RWPE2 (cell line): ENCODE data around the gene STK10.

Experiments
- ATAC-seq: fragments of 200-7000 bp; cut with Tn5 transposase; 3 replicates; pipeline ENCODE4 v1.9.1; 2021; ENCODE audit warnings: low read depth
- DNase-seq: peaks from one replicate; pipeline ENCODE4 v3.0.0-alpha.2; 2020; ENCODE audit warnings: low spot score
- H3K27ac ChIP-seq: fragments of 450-650 bp; 2 replicates; pipeline ENCODE4 v1.5.1; 2017; ENCODE audit warnings: mild to moderate bottlenecking; ENCODE audit not compliant: poor library complexity, severe bottlenecking
- H3K27me3 ChIP-seq: fragments of 250-450 bp; sonication (Bioruptor Pico); 2 replicates; pipeline ENCODE4 v1.5.1; 2021; ENCODE audit warnings: mild to moderate bottlenecking, moderate library complexity; ENCODE audit not compliant: insufficient read depth, poor library complexity, severe bottlenecking
- H3K36me3 ChIP-seq: fragments of 250-450 bp; sonication (Bioruptor Pico); 2 replicates; pipeline ENCODE4 v1.5.1; 2020; ENCODE audit warnings: low read depth, mild to moderate bottlenecking, moderate library complexity
- H3K4me1 ChIP-seq: fragments of 250-450 bp; sonication (Bioruptor Pico); 2 replicates; pipeline ENCODE4 v1.5.1; 2021; ENCODE audit warnings: mild to moderate bottlenecking, moderate library complexity; ENCODE audit not compliant: insufficient read depth, poor library complexity, severe bottlenecking
- H3K4me3 ChIP-seq: fragments of 250-450 bp; sonication (Bioruptor Pico); 2 replicates; pipeline ENCODE4 v1.5.1; 2021; ENCODE audit warnings: mild to moderate bottlenecking, moderate library complexity; ENCODE audit not compliant: severe bottlenecking
- H3K9me3 ChIP-seq: fragments of 250-450 bp; sonication (Bioruptor Pico); 2 replicates; pipeline ENCODE4 v1.5.1; 2021; ENCODE audit warnings: mild to moderate bottlenecking, moderate library complexity; ENCODE audit not compliant: severe bottlenecking
- TF ChIP-seq, protein P1 (sequence below): fragments of 450-650 bp; IDR thresholded peaks from one replicate; pipeline ENCODE4 v1.5.1; 2017; ENCODE audit warnings: mild to moderate bottlenecking, moderate library complexity; ENCODE audit not compliant: poor library complexity, severe bottlenecking

The STK10 gene

DNA sequence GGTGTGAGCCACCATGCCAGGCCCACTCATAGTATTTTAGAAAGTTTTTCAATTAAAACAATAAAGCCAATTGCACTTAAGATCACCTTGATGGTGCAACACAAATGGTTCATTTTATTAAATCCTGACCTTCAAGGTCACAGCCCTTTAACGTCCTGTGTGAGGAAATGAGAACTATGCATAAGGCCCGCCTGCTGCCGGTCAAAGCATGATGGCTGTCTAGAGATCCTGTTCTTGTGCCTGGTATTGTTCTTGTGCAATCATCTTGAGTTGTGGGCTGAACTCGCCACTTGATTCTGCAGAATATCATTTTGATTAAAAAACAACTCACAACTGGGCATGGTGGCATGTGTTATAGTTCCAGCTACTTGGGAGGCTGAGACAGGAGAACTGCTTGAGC is 137.9 kb downstream of the STK10 start:
- Histone ChIP-seq H3K36me3 (peaks cover 49% of the 10 kb centered on the region), H3K27me3 (no peaks in the 10 kb centered on the region), H3K4me3 (no peak overlapping the region), H3K4me1 (no peaks in the 10 kb centered on the region), H3K27ac (no peak overlapping the region), H3K9me3 (no peaks in the 10 kb centered on the region)
- no peak for ATAC-seq
- DNase-seq, result no peak
- TF ChIP-seq, protein P1, sequence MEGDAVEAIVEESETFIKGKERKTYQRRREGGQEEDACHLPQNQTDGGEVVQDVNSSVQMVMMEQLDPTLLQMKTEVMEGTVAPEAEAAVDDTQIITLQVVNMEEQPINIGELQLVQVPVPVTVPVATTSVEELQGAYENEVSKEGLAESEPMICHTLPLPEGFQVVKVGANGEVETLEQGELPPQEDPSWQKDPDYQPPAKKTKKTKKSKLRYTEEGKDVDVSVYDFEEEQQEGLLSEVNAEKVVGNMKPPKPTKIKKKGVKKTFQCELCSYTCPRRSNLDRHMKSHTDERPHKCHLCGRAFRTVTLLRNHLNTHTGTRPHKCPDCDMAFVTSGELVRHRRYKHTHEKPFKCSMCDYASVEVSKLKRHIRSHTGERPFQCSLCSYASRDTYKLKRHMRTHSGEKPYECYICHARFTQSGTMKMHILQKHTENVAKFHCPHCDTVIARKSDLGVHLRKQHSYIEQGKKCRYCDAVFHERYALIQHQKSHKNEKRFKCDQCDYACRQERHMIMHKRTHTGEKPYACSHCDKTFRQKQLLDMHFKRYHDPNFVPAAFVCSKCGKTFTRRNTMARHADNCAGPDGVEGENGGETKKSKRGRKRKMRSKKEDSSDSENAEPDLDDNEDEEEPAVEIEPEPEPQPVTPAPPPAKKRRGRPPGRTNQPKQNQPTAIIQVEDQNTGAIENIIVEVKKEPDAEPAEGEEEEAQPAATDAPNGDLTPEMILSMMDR, result no peak

DNA sequence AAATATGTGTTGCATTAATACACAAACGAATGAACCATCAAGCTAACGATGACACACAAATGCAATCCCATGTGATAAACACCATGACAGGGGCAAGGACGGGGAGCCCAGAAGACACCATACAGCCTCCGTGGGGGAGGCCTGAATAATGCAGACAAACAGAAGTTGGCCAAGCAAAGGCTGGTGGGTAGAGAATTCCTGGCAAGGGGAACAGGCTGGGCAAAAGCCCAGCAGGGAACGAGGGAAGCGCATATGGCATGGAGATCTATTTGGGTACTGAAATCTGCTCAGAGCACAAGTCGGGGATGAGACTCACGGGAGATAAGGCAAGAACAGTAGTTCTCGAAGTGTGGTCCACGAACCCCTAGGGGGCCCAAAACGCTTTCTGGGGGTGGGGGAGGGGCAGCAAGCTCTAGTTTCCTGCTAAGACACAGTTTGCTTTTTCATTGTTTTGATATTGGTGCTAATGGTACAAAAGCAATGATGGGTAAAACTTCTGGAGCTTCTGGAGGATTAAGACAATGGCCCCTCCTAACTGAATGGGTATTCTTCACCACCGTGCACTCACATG is 138.7 kb downstream of the STK10 start:
- DNase-seq (no peak), ATAC-seq (no peak)
- Histone ChIP-seq H3K27ac (no peak overlapping the region), H3K4me3 (no peak overlapping the region), H3K36me3 (peaks cover 49% of the 10 kb centered on the region), H3K27me3 (no peaks in the 10 kb centered on the region), H3K9me3 (no peaks in the 10 kb centered on the region), H3K4me1 (no peaks in the 10 kb centered on the region)
- TF ChIP-seq, protein P1, result no peak

DNA sequence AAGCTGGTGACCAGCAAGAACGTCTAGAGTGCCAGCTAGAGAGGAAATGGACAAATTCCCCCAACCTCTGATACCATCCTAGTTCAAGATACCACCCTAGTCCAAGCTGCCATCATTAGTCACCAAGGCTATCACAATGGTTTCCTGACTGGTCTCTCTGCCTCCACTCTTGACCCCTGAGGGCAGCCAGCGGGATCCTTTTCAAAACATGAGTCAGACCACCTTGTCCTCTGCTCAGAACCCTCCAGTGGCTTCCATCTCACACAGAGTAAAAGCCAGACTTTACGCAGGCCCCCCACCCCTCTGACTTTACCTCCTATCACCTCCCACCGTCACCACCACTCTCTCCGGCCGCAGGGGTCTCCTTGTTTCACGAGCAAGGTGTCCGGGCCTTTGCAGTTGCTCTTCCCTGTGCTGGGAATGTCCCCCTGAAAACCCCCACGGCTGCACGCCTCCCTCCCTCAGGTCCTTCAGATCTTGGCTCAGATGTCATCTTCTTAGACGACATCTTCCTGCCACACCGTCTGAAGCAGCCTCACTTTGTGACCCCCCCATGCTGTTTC is 139.4 kb downstream of the STK10 start:
- DNase-seq (no peak), ATAC-seq (no peak)
- Histone ChIP-seq H3K36me3 (peaks cover 52% of the 10 kb centered on the region), H3K9me3 (no peaks in the 10 kb centered on the region), H3K27me3 (no peaks in the 10 kb centered on the region), H3K4me3 (no peak overlapping the region), H3K4me1 (no peaks in the 10 kb centered on the region), H3K27ac (no peak overlapping the region)
- TF ChIP-seq, protein P1, result no peak

DNA sequence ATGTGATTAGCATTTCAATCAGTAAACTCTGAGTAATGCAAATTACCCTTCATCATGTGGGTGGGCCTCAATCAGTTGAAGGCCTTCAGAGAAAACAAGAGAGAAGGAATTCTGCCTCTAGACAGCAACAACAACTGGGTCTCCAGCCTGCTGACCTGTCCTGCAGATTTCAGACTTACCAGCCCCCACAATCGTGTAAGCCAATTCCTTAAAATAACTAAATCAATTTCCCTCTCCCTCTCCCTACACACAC is 139.9 kb downstream of the STK10 start:
- H3K4me3 ChIP-seq, result no peak overlapping the region
- no peak overlapping the region for H3K27ac ChIP-seq
- H3K27me3 ChIP-seq, result no peaks in the 10 kb centered on the region
- H3K4me1 ChIP-seq, result no peaks in the 10 kb centered on the region
- TF ChIP-seq, protein P1, result no peak
- H3K9me3 ChIP-seq, result no peaks in the 10 kb centered on the region
- DNase-seq (no peak), ATAC-seq (no peak)
- peaks cover 52% of the 10 kb centered on the region for H3K36me3 ChIP-seq

DNA sequence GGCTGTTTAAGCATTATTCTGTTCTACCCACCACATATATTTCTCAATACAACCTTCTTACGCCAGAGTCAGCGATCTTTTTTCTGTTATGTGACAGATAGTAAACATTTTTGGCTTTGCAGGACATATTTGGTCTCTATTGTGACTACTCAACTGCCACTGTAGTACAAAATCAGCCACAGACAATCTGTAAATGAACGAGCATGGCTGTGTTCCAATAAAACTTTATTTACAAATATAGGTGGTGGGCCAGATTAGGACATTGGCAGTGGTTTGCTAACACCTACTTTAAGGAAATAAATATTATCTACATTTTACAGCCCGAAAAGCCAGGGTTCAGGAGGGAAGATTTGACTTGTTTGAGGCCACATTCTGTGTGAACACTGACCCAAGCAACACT is 141.4 kb downstream of the STK10 start:
- DNase-seq (no peak), ATAC-seq (no peak)
- TF ChIP-seq, protein P1, result no peak
- H3K27me3 ChIP-seq, result no peaks in the 10 kb centered on the region
- peaks cover 37% of the 10 kb centered on the region for H3K36me3 ChIP-seq
- H3K27ac ChIP-seq, result no peak overlapping the region
- no peaks in the 10 kb centered on the region for H3K9me3 ChIP-seq
- no peak overlapping the region for H3K4me3 ChIP-seq
- no peaks in the 10 kb centered on the region for H3K4me1 ChIP-seq
